Measurements from ENCODE around the gene ACE2. TPM values are rescaled to one million over a fixed set of nuclear protein-coding genes. Genes with fewer than 3 reads are reported as not detected.
"Not testable (repeated sequence)": the region's sequence is repeated elsewhere in the genome, so short reads cannot be mapped to it uniquely, and the experiment has no call there.

Gene ACE2
- 1 to 10 TPM in 1 of 2 donors, under 1 TPM in 1; 0.33 to 2.7 TPM for total RNA-seq
- 2.8 TPM for polyA plus RNA-seq (2013, experiment 1 of 2)
- polyA plus RNA-seq (2013, experiment 2 of 2), result 2.7 TPM
- long read RNA-seq, experiment 1, partial matches to known transcripts, result 0 of 1 reads
- long read RNA-seq, experiment 1, other reads (novel, unspliced or antisense), result 0 of 1 reads
- long read RNA-seq, experiment 2, partial matches to known transcripts, result 0 of 3 reads
- long read RNA-seq, experiment 2, other reads (novel, unspliced or antisense), result 2 of 3 reads
- long read RNA-seq, experiment 3, transcript ACE2-201 (18 exons, 3,393 nt), result major isoform, 27 of 43 reads
- long read RNA-seq, experiment 3, partial matches to known transcripts, result 7 of 43 reads
- long read RNA-seq, experiment 3, other reads (novel, unspliced or antisense), result 8 of 43 reads
- long read RNA-seq, experiment 4, partial matches to known transcripts, result 1 of 1 reads
- long read RNA-seq, experiment 4, other reads (novel, unspliced or antisense), result 0 of 1 reads

- no peaks in the 10 kb centered on the region for H3K36me3 ChIP-seq (ENCODE audit: control insufficient read depth, insufficient read depth, low read length)
- Mint-ChIP-seq H3K4me1 (peaks cover 25% of the 10 kb centered on the region), H3K36me3 (ENCODE audit: low read depth) (no peaks in the 10 kb centered on the region), H3K4me3 (no peak within 1 kb of the TSS), H3K9me3 (no peaks in the 10 kb centered on the region), H3K27ac (peak within 1 kb of the TSS; percentile 81), H3K27me3 (ENCODE audit: insufficient read depth) (no peaks in the 10 kb centered on the region)
- H3K27ac ChIP-seq (ENCODE audit: low read depth, low read length), result no peak within 1 kb of the TSS
- TF ChIP-seq CTCF (conservative IDR thresholded peaks at IDR 0.05), result no peak
- peaks cover 6% of the 10 kb centered on the region for H3K4me1 ChIP-seq (ENCODE audit: control insufficient read depth, insufficient read depth, low read length)
- peak within 1 kb of the TSS; percentile 45 for H3K9ac ChIP-seq (ENCODE audit: extremely low read depth, low read length, poor library complexity, severe bottlenecking)
- 84% methylated on average over 4 of the region's 4 CpGs; no CpG with 5 or more reads in 1 of the 2 experiments for WGBS, 2 experiments (ENCODE audit: insufficient coverage in 1 of 2, insufficient read length in 1 of 2)
- no peak for DNase-seq
- no peaks in the 10 kb centered on the region for H3K27me3 ChIP-seq (ENCODE audit: control insufficient read depth, insufficient read depth, low read length, poor library complexity, severe bottlenecking)
- no peaks in the 10 kb centered on the region for H3K9me3 ChIP-seq (ENCODE audit: control insufficient read depth, low read length)
- H3K4me3 ChIP-seq (ENCODE audit: low read length), result peak within 1 kb of the TSS; percentile 70
These were observed at the start of gene ACE2 for GRCh38 chrX:15600745-15601144. Gene ACE2, minus strand, starts transcription at chrX:15600960. Its CDS starts 49 bp downstream, at chrX:15600911.

DNA sequence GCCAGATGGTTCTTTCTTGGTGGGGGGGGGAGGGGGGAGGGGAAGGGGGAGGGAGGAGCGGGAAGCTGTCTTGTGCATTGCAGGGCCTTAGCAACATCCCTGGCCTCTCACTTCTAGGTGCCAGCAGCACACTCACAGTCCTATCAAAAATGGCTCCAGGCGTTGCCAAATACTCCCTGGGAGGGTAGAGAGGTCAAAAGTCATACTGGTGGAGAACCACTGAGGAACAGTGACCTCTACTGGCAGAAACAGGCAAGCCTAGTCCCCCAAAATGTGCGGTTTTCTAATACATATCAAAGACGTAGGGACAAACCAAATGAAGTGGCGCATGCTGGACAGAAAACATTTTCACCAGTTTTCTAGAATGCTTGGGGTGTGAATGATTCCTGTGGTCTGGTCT lies 46.8 kb upstream of the ACE2 start:
- not testable (repeated sequence) for H3K27me3 Mint-ChIP-seq (ENCODE audit: insufficient read depth); H3K36me3 Mint-ChIP-seq (ENCODE audit: low read depth); H3K27ac Mint-ChIP-seq; H3K4me3 Mint-ChIP-seq; H3K4me1 ChIP-seq (ENCODE audit: control insufficient read depth, insufficient read depth, low read length); H3K36me3 ChIP-seq (ENCODE audit: control insufficient read depth, insufficient read depth, low read length); H3K9me3 ChIP-seq (ENCODE audit: control insufficient read depth, low read length); DNase-seq; H3K9ac ChIP-seq (ENCODE audit: extremely low read depth, low read length, poor library complexity, severe bottlenecking); H3K4me3 ChIP-seq (ENCODE audit: low read length); H3K27ac ChIP-seq (ENCODE audit: low read depth, low read length); H3K27me3 ChIP-seq (ENCODE audit: control insufficient read depth, insufficient read depth, low read length, poor library complexity, severe bottlenecking); H3K9me3 Mint-ChIP-seq
- H3K4me1 Mint-ChIP-seq, result peaks cover 17% of the 10 kb centered on the region
- no CpG with 5 or more reads among the region's 5 CpGs for WGBS, 2 experiments (ENCODE audit: insufficient coverage in 1 of 2, insufficient read length in 1 of 2)

- H3K4me1 Mint-ChIP-seq, result peaks cover 14% of the 10 kb centered on the region
- H3K36me3 Mint-ChIP-seq (ENCODE audit: low read depth), result no peaks in the 10 kb centered on the region
- Histone ChIP-seq H3K9me3 (ENCODE audit: control insufficient read depth, low read length) (no peaks in the 10 kb centered on the region), H3K36me3 (ENCODE audit: control insufficient read depth, insufficient read depth, low read length) (peaks cover 3% of the 10 kb centered on the region), H3K4me1 (ENCODE audit: control insufficient read depth, insufficient read depth, low read length) (no peaks in the 10 kb centered on the region), H3K4me3 (ENCODE audit: low read length) (no peak overlapping the region), H3K27ac (ENCODE audit: low read depth, low read length) (no peak overlapping the region), H3K9ac (ENCODE audit: extremely low read depth, low read length, poor library complexity, severe bottlenecking) (no peak overlapping the region), H3K27me3 (ENCODE audit: control insufficient read depth, insufficient read depth, low read length, poor library complexity, severe bottlenecking) (no peaks in the 10 kb centered on the region)
- H3K4me3 Mint-ChIP-seq, result no peak overlapping the region
- no peaks in the 10 kb centered on the region for H3K27me3 Mint-ChIP-seq (ENCODE audit: insufficient read depth)
- WGBS, 2 experiments (ENCODE audit: insufficient coverage in 1 of 2, insufficient read length in 1 of 2), result 97 to 100% methylated on average over 1 to 27 of the region's 27 CpGs
- no peak for TF ChIP-seq CTCF (conservative IDR thresholded peaks at IDR 0.05)
- H3K27ac Mint-ChIP-seq, result no peak overlapping the region
- no peak for DNase-seq
- H3K9me3 Mint-ChIP-seq, result no peaks in the 10 kb centered on the region
These were observed 45.8 kb upstream of the ACE2 start for GRCh38 chrX:15646543-15646942.
